ENCODE data around the gene CDKL5.
"Not testable (repeated sequence)": the region's sequence is repeated elsewhere in the genome, so short reads cannot be mapped to it uniquely, and the experiment has no call there.

The CDKL5 gene

GRCh38 chrX:18577400-18577799 is 152.0 kb downstream of the CDKL5 start:
- no peak for DNase-seq (ENCODE audit: low spot score)

GRCh38 chrX:18578546-18578945 is 153.1 kb downstream of the CDKL5 start:
- no peak for DNase-seq (ENCODE audit: low spot score)

DNA sequence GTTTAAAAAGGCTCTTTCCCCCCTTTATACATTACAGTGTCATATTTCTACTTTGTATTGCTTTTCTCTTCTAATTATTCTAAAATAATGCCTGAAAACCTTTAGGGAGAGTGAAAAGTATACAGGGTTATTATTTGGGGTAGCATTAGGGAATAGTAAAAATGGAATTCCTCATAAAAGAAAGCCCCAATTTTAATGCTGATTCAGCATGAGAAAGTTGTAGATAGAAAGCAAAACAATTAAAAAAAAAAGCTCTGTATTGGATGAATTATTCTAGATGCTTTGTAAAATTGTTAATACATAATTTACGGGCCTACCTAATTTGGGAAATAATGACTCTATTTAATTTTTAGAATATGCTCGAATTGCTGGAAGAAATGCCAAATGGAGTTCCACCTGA is 154.1 kb downstream of the CDKL5 start:
- DNase-seq (ENCODE audit: low spot score): no peak

GRCh38 chrX:18582910-18583493 is 157.6 kb downstream of the CDKL5 start:
- no peak for DNase-seq (ENCODE audit: low spot score)

- not testable (repeated sequence) for DNase-seq (ENCODE audit: low spot score)
Measured at GRCh38 chrX:18589292-18589691, 163.9 kb downstream of the CDKL5 start.

GRCh38 chrX:18591834-18592233 is 166.4 kb downstream of the CDKL5 start:
- no peak for DNase-seq (ENCODE audit: low spot score)

- no peak for DNase-seq (ENCODE audit: low spot score)
Measured at GRCh38 chrX:18594079-18594478, 168.7 kb downstream of the CDKL5 start.

DNA sequence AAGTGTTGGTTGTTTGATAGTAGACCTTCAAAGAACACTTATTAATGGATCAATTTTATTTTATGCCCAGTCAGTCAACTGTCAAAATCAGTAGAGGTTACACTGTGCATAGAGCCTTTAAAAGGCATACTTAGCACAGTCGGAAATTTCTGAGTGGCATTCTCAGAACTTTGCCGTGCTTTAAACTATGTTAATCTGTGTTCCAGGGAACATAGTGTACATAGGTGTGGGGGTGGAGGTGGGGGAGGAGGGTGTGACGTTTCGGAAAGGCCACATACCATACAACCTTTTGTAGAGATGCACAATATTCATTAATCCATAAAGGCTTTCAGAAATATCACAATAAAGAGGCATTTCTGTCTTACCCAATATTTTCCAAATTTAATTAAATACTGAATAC is 170.7 kb downstream of the CDKL5 start:
- DNase-seq (ENCODE audit: low spot score): no peak

- no peak for DNase-seq (ENCODE audit: low spot score)
Measured at GRCh38 chrX:18598413-18598812, 173.0 kb downstream of the CDKL5 start.

- DNase-seq (ENCODE audit: low spot score): peak; percentile 5
Measured at GRCh38 chrX:18607966-18608365, 182.6 kb downstream of the CDKL5 start.

DNA sequence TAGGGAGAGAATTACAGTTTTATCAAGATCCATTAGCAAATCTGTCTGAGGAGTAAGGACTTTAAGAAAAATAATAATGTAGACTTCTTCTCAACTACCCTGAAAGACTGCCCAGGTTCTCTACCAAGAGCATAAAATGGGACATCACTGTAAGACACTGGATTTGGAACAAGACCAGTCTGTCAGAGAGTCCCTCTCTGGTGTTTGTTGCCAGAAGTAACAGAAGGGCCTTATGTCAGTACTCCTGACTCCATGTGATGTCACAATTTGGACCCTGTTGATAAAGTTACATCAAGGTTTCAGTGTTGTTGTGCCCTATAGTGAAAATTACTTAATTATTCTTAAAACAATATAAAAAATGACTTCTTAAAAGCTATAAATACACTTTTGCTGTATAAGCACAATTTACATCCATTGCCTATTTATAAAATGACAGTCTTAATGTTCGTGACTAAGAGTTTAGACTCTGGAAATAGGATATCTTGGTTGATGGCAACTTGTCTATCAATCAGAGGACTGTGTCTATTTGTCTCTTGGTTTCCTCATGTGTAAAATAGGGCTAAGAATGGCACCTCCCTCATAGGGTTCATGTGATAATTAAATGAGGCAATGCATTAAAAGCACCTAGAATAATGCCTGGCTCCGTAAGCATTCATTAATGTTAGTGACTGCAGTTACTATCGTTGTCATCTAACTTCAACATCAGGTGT is 188.7 kb downstream of the CDKL5 start:
- no peak for DNase-seq (ENCODE audit: low spot score)

- DNase-seq (ENCODE audit: low spot score): no peak
Measured at GRCh38 chrX:18616688-18617406, 191.4 kb downstream of the CDKL5 start.

DNA sequence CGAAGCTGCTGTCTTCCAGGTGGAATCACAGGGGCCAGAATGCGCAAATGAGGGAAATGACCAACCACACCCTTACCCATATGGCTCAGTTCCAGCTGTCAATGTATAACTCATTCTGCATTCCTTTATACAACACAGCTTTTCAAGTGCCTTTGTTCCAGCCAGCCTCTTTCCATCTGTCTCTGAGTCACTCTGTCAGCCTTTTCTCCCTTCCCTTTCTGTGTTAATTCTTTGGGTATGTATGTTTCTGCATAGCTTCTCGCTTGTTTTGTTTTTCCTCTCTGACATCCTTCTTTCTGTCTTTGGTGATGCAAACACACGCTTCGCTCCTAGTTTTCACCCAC is 192.0 kb downstream of the CDKL5 start:
- peak; percentile 6 for DNase-seq (ENCODE audit: low spot score)

DNA sequence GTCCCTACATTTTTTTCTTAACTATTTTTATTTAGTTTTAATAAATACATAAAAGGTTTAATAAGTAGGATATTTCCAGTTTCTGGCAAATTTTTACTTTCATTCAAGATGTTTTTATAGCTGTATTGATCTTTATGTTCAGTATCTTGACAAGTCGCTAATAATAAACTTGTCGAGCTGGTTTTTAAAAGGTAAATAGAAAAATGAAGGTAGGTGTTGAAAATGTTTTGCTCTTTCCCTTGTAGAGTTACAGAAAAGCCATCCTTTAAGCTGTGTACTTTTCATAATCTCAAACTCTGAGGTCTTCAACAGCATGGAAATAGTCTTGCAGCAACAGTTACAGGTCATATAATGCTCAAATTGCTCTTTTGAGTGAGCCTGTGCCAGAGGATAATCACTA is 193.9 kb downstream of the CDKL5 start:
- DNase-seq (ENCODE audit: low spot score): no peak

GRCh38 chrX:18620349-18620748 is 194.9 kb downstream of the CDKL5 start:
- no peak for DNase-seq (ENCODE audit: low spot score)

GRCh38 chrX:18624599-18624998 is 199.2 kb downstream of the CDKL5 start:
- no peak for DNase-seq (ENCODE audit: low spot score)

DNA sequence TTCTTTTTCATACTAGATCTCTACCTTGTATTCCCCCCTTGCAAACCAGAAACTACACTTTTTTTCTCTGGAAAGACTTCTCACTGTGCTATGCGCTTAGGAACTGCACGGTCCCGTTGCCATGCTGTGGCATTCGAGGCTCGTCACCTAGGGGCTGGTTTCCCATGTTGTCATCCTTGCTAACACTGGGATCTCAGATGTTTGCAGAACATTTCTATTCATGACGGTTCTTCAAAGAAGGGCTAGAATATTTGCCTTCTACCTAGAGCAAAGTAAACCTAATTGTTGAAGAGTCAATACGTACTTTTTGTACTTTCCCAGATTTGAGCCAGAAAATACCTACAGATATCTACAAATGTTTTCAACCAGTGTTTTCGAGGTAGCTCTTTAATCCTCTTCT is 205.5 kb downstream of the CDKL5 start:
- DNase-seq (ENCODE audit: low spot score): no peak

DNA sequence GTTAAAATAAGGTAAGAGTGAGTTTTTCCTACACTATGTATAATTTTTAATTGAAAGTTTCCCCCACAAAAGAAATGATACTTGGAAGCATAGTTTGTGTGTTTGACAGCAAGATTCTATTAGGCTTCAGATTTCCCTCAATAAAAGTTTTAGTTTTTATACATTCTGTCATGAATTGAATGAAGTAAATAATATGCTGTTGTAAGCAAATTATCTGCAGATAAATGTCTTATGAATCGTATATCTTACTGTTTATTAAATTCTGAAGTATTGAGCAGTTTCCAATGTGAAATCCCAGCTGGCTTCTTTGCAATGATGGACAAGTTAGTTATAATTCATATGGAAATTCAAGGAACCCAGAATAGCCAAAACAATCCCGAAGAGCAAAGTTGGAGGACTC is 213.0 kb downstream of the CDKL5 start:
- no peak for DNase-seq (ENCODE audit: low spot score)

DNA sequence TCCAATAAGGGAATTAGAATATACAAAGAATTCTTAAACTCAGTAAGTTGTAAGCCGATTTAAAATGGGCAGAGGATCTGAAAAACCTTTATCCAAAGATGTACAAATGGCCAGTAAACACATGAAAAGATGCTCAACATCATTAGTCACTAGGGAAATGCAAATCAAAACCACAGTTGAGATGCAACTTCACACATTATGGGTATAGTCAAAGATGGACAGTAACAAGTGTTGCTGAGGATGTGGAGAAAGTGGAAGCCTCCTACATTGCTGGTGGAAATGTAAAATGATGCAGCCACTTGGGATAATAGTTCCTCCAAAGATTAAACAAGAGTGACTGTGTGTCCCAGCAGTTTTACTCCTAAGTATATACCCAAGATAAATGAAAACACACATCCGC is 213.9 kb downstream of the CDKL5 start:
- DNase-seq (ENCODE audit: low spot score): no peak

DNA sequence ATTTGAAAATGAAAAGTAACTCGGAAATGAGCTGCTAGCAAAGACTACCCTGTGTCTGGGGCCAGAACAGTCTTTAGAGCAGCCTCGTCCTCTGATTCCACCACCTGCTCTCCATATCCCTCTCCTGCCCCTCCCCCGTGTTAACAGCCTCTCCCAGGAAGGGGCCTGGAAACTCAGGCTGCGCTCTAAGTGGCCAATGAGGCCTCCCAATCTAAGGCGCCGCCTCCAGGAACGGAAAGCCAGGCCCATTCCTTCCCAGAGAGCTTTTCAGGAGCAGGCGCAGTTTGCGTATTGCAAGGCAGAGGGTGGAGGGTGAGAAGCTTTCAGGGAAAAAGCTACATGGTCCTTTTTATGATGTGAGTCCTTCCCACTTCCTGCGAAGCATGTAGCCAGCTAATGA is 215.3 kb downstream of the CDKL5 start:
- DNase-seq (ENCODE audit: low spot score): no peak

- DNase-seq (ENCODE audit: low spot score): no peak
Measured at GRCh38 chrX:18643243-18643642, 217.8 kb downstream of the CDKL5 start.

- DNase-seq (ENCODE audit: low spot score): no peak
Measured at GRCh38 chrX:18643853-18644252, 218.4 kb downstream of the CDKL5 start.

GRCh38 chrX:18647621-18648020 is 222.2 kb downstream of the CDKL5 start:
- no peak for DNase-seq (ENCODE audit: low spot score)
